OCI-M2 (cell line): ENCODE results near the gene CSF3.
"Not testable (repeated sequence)": the region's sequence is repeated elsewhere in the genome, so short reads cannot be mapped to it uniquely, and the experiment has no call there.

Experiments
- DNase-seq: peaks from one replicate; lab custom pipeline; 2025; ENCODE audit not compliant: unreplicated experiment; lab: John Stamatoyannopoulos, UW

CSF3 gene

DNA sequence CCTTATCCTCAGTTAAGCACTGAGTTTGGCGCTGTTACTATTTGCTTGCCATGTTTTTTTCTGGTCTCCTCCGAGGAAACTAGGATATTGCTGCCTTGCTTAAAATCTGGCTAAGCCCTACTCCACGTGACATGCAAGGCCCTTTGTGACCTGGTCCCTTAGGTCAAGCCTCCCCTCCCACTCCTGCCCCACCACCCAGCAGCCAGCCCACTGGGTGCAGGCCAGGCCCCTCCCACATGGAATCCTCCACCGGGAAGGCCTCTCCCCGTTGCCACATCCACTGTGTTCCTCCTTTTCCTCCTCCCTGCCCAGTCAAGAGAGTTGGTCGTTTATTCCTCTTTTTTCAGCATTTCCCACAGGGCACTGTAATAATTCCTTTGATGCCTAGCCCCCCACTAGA, 18.4 kb upstream of the CSF3 start:
- no peak for DNase-seq

DNA sequence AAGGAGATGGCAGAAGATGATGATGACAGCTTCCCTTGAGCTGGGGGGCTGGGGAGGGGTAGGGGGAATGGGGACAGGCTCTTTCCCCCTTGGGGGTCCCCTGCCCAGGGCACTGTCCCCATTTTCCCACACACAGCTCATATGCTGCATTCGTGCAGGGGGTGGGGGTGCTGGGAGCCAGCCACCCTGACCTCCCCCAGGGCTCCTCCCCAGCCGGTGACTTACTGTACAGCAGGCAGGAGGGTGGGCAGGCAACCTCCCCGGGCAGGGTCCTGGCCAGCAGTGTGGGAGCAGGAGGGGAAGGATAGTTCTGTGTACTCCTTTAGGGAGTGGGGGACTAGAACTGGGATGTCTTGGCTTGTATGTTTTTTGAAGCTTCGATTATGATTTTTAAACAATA, 17.7 kb upstream of the CSF3 start:
- DNase-seq: no peak

DNA sequence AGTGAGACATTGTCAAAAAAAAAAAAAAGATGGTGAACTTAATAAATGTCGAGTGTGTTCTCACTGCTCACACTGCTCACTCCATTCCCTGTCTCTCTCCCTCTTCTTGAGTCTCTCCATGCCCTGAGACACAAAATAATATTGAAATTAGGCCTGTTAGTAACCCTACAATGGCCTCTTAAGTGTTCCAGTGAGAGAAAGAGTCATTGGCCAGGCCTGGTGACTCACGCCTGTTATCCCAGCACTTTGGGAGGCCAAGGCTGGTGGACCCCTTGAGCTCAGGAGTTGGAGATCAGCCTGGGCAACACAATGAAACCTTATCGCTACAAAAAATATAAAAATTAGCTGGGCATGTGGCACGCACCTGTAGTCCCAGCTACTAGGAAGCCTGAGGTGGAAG, 16.2 kb upstream of the CSF3 start:
- DNase-seq: no peak

DNA sequence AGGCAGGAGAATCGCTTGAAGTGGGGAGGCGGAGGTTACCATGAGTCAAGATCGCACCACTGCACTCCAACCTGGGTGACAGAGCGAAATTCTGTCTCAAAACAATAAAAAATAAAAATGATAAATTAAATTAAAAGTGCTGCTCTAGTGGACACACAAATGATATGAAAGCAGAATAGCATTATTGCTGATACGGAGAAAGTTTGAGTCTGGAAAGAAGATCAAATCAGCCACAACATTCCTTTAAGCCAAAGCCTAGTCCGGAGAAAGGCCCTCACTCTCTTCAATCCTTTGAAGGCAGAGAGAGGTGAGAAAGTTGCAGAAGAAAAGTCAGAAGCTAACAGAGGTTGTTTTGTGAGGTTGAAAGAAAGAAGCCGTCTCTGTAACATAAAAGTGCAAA, 15.1 kb upstream of the CSF3 start:
- DNase-seq: no peak

DNA sequence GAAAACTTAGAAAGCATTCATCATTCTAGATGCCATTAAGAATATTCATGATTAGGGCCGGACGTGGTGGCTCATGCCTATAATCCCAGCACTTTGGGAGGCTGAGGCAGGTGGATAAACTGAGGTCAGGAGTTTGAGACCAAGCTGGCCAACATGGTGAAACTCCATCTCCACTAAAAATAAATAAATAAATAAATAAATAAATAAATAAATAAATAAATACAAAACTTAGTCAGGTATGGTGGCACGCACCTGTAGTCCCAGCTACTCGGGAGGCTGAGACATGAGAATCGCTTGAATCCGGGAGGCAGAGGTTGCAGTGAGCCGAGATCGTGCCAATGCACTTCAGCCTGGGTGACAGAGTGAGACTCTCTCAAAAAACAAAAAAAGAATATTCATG, 13.9 kb upstream of the CSF3 start:
- DNase-seq: not testable (repeated sequence)

DNA sequence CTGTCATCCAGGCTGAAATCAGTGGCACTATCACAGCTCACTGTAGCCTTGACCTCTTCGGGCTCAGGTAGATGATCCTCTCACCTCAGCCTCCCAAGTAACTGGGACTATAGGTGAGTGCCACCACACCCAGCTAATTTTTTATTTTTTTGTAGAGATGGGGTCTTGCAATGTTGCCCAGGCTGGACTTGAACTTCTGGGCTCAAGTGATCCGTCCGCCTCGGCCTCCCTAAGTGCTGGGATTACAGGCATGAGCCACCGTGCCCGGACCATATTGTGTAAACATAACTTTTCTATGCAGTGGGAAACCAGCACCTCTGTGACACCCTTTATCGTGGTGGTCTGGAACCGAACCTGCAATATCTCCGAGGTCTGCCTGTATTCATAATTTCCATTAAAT, 11.2 kb upstream of the CSF3 start:
- DNase-seq: no peak

DNA sequence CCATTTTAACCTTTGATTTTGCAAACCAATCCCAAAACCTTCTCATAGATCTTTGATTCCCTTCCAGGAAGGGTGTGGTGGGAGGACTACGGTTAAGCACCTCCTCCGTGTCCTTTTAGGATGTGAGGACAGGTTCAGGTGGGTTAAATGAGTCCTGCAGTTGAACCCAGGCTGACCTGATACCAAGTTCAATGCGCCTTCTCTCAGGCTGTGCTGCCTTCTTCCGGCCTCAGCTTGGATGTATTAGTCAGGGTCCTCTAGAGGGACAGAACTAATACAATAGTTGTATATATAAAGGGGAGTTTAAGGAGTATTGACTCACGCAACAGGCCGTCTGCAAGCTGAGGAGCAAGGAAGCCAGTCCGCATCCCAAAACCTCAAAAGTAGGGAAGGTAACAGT, 10.5 kb upstream of the CSF3 start:
- no peak for DNase-seq

DNA sequence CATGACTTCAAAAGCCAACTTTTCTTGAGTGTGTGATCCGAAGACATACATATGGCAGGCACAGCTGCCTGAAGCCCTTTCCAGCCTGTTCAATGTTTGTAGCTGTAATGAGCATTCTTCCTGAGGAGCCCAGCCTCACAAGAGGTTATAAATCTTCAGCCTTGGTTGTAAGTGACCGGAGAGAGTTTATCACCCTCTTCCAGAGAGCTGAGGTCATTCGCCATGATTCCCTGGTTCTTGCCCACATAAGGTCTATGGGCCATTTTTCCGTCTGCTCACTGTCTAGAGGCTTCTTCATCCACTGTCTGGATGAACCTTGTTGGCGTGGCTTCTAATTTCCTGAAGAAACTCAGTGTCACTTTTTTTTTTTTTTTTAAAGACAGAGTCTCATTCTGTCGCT, 9.7 kb upstream of the CSF3 start:
- DNase-seq: no peak

DNA sequence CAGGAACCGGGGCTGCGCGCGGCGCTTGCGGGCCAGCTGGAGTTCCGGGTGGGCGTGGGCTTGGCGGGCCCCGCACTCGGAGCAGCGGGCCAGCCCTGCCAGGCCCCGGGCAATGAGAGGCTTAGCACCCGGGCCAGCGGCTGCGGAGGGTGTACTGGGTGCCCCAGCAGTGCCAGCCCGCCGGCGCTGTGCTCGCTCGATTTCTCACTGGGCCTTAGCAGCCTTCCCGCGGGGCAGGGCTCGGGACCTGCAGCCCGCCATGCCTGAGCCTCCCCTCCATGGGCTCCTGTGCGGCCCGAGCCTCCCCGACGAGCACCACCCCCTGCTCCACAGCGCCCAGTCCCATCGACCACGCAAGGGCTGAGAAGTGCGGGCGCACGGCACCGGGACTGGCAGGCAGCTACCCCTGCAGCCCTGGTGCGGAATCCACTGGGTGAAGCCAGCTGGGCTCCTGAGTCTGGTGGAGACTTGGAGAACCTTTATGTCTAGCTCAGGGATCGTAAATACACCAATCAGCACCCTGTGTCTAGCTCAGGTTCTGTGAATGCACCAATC, 4.2 kb upstream of the CSF3 start:
- not testable (repeated sequence) for DNase-seq

DNA sequence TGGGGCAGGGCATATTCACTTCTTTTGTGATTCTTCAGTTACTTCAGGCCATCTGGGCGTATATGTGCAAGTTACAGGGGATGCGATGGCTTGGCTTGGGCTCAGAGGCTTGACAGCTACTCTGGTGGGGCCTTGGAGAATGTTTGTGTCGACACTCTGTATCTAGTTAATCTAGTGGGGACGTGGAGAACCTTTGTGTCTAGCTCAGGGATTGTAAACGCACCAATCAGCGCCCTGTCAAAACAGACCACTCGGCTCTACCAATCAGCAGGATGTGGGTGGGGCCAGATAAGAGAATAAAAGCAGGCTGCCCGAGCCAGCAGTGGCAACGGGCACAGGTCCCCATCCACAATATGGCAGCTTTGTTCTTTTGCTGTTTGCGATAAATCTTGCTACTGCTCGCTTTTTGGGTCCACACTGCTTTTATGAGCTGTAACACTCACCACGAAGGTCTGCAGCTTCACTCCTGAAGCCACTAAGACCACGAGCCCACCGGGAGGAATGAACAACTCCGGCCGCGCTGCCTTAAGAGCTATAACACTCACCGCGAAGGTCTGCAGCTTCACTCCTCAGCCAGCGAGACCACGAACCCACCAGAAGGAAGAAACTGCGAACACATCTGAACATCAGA, 3.1 kb upstream of the CSF3 start:
- DNase-seq: not testable (repeated sequence)

DNA sequence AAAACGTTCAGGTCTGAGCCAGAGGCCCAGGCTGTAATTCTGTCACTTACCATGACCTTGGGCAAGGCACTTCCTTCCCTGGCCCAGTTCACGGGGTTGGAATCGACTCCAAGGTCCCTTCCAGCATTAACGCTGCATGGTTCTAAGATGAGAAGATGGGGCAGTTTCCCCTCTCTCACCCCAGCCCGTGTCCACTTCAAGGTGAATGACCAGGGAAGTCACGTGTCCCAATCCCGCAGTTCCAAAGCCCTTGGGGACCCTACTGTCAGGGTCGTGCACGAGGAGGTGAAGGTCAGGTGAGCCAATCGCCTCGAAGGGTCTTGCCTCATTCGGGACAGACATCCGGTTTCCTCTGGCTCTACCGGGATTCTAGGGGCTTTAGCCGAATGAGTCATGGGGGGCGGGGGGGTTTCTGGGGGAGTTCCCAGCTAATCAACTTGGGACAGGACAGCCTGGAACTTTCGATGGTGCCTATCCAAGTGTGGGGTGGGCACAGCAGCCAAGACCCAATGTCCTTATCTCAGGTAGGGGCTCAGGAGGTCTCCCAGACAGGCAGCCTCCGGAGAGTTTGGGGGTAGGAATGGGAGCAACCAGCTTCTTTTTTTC, 762 bp upstream of the CSF3 start:
- no peak for DNase-seq

DNA sequence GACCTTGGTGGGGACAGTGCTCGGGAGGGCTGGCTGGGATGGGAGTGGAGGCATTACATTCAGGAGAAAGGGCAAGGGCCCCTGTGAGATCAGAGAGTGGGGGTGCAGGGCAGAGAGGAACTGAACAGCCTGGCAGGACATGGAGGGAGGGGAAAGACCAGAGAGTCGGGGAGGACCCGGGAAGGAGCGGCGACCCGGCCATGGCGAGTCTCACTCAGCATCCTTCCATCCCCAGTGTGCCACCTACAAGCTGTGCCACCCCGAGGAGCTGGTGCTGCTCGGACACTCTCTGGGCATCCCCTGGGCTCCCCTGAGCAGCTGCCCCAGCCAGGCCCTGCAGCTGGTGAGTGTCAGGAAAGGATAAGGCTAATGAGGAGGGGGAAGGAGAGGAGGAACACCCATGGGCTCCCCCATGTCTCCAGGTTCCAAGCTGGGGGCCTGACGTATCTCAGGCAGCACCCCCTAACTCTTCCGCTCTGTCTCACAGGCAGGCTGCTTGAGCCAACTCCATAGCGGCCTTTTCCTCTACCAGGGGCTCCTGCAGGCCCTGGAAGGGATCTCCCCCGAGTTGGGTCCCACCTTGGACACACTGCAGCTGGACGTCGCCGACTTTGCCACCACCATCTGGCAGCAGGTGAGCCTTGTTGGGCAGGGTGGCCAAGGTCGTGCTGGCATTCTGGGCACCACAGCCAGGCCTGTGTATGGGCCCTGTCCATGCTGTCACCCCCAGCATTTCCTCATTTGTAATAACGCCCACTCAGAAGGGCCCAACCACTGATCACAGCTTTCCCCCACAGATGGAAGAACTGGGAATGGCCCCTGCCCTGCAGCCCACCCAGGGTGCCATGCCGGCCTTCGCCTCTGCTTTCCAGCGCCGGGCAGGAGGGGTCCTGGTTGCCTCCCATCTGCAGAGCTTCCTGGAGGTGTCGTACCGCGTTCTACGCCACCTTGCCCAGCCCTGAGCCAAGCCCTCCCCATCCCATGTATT, 1.1 kb downstream of the CSF3 start:
- no peak for DNase-seq

DNA sequence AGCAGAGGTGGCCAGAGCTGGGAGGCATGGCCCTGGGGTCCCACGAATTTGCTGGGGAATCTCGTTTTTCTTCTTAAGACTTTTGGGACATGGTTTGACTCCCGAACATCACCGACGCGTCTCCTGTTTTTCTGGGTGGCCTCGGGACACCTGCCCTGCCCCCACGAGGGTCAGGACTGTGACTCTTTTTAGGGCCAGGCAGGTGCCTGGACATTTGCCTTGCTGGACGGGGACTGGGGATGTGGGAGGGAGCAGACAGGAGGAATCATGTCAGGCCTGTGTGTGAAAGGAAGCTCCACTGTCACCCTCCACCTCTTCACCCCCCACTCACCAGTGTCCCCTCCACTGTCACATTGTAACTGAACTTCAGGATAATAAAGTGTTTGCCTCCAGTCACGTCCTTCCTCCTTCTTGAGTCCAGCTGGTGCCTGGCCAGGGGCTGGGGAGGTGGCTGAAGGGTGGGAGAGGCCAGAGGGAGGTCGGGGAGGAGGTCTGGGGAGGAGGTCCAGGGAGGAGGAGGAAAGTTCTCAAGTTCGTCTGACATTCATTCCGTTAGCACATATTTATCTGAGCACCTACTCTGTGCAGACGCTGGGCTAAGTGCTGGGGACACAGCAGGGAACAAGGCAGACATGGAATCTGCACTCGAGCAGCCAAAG, 2.3 kb downstream of the CSF3 start:
- DNase-seq: no peak

DNA sequence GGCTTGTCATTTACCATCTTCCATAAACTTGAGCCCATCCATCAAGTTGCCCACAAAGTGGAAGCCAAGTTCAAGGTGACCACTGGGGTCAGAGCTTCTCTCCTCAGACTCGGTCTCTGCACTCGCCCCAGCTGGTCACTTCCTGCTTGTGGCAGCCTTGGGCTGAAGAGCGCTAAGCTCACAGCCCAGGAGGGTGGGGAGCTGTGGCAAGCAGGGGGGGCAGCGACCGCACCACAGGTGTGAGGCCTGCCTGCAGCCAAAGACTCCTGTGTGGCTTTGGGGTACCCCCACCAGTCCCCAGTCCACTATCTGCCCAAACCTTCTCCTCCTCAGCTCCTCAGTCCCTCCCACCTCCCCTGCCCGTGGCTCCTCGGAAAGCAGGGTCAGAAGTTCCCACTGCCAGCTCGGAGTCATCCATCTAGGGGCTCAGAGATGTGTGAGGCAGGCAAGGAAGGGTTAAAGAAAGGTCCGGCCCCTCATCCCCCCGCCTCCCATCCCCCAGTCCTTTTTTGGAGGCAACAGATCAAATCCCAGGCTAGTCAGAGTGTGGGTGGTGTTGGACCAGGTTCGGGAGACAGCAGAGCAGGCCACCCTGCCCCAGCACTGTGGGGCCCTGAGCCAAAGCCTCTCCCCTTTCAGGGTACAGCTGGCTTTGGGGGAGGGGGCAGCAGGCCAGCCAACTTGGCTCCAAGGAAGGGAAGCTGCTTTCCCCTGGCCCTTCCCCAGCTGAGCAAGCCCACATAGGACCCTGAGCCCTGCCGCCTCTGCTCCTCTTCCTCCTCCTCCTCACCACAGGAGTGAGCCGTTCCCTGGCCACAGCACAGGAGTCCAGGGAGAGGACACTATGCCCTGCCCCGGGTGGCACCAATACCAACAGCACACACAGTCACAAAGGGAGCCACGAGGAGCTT, 3.2 kb downstream of the CSF3 start:
- no peak for DNase-seq

DNA sequence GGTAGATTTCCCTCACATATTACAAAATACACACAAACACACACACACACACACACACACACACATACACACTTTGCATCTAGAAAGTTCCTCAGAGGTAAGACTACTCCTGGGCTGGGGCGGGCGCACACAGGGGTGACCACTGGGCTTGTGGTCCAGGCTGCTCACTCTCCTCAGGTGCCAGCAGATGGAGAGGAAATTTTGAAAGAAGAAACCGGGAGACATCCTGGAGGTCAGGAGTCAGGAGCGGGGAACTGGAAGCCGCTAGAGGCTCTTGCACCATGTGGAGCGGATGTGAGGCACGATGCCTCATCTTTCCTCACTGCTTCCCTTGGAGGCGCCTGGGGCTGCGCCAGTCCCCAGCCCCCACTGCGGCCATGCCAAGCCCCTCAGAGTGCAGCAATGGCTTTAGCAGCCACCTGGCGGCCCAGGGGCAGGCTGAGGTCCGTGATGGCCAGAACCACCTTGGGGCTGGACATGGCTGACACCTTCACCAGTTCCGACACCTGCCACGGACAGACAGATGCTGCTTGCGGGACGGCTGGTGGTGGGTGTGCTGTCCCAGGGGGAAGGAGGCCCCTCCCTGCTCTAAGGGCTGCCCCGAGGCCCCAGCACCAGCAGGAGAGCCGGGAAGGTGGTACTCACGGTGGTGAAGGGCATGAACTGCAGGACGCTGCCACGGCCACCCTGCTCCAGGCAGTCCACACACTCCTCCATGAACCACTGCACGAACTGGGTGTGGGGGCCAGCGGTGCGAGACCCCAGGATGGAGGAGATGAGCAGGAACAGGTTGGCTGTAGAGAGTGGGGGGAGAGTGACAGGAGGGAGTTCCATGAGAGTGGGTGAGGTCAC, 4.1 kb downstream of the CSF3 start:
- DNase-seq: no peak

DNA sequence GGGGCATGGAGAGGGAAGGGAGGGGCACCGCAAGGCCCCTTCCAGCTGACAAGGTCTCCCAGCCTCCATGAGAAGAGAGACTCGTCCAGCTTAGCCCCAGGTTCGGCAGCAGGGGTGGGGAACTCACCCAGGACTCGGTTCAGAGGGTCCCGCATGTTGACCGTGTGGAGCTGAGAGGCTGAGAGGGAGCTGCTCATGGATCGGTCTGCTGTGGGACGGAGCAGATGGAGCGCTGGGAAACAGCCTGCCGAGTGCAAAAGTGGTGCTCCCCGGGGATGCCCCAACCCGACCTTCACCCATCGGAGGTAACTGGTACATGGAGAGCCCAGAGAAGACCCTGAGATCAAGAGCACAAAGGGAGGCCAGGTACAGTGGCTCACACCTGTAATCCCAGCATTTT, 4.9 kb downstream of the CSF3 start:
- DNase-seq: no peak

DNA sequence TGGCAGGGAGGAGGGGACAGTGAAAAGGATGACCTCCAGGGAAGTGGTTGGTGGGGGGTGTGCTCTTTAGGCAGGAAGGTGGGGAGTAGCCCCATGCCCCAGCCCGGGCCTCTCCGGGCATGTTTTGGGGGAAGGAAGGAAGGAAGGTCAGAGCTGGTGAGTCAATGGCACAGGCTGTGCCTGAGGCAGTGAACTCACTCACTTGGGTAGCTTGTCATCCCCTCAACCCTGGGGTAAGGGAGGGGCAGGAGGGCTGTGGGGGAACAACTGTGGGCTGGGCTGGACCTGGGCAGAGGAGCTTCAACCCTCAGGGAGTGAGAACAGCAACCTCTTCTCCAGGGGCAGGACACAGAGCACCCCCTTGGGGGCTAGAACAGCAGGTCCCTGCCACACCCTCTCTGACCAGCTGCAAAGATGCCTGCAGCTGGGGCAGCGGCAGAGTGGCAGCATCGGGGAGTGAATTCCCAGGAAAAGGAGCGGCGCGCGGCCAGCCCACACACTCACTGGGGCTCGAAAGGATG, 6.3 kb downstream of the CSF3 start:
- DNase-seq: no peak

DNA sequence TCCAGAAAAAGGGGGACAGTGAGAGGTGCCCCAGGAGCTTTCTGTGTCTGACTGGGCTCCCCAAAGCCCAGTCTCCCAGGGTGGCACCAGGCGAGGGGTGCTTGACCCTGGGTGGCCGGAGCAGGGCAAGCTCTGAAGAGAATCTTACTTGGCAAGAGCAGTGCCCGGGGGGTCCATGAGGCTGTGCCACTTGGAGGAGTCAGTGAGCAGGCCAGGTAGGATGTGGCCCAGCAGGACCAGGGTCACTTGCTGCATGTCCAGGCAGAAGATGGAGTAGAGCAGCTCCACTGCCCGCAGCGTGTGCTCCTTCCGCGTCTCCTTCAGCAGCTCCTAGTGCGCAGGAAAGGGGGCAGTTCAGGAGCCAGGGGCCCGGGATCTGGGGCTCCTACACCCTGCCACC, 7.3 kb downstream of the CSF3 start:
- DNase-seq: no peak

DNA sequence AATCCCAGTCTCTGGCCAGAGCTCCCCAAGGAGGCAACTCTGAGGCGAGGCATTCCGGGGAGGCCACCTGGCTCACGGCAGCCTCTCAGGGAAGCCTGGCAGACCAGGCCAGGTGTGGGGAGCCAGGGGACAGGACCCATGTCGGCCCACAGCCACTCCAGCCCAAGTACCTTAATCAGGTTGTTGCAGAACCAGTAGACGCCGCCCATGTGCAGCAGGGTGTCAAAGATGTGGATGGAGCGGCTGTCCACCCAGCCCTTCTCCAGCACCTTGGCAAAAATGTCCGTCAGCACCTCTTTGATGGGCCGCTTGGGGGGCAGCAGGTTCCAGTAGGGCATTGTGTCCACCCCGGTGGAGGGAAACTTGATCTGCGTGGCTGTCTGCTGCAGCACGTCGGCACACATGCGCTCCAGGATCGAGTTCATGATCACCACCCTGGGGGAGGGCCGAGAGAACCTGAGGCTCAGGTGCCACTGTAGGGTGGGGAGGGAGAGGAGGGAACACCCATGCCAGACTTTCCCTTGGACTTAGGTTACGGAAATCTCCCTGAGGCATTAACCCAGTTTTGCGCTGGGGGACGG, 7.8 kb downstream of the CSF3 start:
- DNase-seq: no peak
